ENCODE measurements around the gene INSIG1. TPM values are rescaled to one million over a fixed set of nuclear protein-coding genes. Genes with fewer than 3 reads are reported as not detected.

INSIG1 gene
- total RNA-seq, 1 donor from 2014 or later, result 109 TPM

DNA sequence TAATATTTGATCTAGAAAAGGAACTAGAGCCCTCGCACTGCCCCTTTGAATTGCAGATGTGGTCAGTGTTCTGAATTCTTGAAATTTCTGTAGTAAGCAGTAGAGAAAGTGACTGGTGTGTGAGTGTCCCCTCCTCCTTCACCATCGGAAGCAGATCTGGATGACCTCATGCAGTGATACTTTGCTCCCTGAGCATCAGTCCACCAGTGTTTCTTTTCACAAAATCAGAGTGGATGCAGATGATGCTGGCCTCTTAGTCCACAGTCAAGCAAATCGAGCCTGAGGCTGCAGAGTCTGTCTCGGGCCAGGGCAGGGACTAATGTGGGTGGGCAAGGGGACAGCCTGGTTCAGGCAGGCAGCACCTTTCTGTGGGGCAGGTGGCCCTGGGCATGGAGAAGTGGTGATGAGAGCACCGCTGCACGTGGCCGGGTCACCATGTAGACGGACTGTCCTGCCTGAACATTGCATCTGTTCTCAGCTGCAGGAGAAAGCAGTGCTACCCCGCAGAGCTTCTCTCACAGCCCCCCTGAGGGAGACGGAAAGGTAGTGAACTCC, 5.4 kb downstream of the INSIG1 start:
- DNase-seq, result no peak

DNA sequence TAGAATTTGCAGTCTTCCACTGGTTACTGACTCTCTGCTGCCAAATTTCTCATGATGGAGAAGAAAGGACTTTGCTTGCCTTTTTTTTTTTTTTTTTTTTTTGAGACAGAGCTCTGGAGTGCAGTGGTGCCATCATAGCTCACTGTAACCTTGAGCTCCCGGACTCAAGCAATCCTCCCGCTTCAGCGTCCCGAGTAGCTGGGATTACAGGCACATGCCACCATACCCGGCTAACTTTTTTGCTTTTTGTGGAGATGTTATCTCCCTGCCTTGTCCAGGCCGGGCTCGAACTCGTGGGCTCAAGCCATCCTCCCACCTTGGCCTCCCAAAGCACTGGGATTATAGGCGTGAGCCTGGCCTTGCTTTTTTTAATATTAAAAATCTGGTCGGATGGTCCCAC, 6.2 kb downstream of the INSIG1 start:
- DNase-seq, result no peak

DNA sequence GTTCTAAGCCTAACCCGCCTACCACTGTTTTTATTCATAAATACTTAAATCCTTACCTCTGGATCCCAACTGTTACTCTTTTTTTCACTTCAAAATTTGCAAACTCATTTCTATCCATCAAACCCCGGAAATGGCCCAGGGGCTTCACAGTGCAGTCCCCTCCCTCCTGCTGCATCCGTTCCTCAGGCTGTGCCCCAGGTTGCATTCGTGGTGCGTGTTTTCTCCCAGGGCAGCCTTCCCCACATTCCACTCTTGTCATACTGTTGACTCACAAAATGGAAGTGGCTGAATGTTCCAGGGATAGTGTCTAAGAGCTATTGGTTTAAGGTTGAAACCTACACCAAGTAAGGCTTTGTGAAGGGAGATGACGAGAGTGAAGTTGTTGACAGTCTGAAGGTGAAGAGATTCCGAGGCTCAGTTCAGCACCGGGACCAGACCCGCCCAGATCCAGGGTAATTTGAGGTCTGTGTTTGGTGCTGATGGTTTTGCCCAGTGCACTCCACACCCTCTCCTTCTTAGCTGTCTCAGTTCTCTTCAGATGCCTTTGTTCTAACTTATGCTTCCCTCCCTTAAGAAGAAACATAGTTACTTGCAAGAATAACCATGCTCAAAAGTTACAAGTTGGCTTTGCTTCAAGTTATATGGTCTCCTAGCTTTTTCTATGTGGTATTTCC, 7.7 kb downstream of the INSIG1 start:
- DNase-seq, result no peak

DNA sequence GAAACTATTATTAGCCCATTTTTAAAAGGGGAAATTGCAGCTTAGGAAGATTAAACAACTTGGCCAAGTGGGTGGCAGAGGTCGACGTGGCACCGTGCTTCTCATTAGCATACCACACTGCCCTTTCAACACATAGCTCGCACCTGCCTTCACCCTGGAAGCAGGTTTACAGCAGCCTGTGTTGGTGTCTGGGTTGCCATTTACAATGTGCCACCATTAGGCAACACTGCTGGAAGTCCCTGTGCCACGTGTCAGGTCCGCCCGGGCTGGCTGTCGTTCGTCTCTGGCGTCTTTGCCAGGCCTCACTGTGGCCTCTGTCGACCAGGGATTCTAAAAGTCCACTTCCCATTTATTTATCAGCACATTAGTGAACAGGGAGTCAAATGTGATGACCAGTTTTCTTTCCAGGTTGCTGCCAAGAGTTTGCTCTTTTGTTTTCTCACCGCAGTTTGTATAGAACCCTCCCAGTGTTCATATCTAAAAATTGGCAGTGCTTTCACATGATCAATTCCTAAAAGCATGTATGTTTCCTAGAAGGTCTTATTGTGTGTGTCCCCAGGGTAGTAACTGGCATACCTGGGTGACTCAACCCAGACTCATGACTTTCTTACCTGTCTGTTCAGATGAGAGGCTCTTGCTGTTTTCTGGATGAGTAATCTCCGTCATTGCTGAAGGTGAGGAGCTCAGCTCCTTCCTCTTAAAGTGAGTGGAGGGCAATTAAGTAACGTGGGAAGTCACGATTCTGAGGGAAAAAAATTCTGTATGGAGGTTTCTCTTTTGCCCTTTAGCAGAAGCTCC, 9.2 kb downstream of the INSIG1 start:
- DNase-seq, result no peak

DNA sequence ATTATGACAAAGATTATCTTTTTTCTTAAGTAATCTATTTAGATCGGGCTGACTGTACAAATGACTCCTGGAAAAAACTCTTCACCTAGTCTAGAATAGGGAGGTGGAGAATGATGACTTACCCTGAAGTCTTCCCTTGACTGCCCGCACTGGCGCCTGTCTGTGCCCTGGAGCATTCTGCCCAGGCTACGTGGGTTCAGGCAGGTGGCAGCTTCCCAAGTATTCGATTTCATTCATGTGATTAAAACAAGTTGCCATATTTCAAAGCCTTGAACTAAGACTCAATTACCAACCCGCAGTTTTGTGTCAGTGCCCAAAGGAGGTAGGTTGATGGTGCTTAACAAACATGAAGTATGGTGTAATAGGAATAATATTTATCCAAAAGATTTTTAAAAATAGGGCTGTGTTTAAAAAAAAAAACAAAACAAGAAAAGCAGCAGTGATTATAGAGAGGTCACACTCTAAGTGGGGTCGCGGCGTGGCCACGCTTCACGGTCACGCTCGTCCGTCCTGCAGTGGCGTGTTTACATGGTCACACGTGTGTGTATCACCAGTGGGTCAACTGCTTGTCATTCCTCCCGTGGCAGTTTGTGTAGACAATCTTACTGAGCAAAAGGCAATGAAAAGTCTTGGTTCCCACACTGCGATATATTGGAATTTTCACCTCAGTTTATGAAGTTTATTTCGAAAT, 10.8 kb downstream of the INSIG1 start:
- DNase-seq, result no peak

DNA sequence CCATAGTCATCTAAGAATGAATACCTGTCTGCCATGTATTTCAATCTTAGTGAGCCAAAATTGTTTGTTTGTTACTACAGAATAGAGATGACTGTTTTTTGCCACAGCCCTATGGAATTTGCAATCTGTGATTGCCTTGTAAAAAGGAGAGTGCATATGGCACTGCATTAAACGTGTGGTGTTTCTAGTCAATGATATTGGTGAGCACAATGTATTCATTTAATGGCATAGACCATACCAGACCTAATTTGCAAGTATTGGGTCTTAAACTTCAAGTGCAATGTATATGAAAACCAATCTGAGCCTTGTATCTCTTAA, 11.3 kb downstream of the INSIG1 start:
- no peak for DNase-seq

DNA sequence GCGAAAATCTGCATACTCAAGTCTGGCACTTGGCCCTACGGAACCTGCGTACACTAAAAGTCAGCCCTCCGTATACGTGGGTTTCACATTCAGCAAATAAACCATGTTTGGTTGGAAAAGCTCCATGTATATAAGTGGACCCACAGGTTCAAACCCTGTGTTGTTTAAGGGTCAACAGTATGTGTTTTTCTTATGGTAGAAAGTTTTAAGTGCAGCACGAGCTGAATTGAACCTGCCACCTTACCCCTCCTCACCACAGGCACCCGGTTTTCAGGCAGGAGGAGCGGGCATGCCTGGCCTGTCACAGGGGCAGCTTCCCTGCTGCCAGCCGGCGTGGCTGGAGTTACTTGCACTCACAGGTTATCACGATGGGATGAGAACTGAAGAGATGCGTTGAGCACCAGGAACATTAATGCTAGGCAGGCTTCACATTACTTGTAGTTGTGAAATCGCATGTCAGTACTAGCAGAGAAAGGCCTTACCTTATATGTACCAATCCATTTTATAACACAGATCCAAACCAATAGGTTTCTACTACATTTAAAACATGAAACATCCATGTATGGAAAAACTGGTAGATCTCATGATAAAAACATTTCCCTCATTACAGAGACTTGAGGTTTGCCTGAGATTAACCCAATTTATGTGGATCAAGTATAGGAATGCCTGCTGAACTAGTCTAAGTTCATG, 12.9 kb downstream of the INSIG1 start:
- DNase-seq, result no peak

DNA sequence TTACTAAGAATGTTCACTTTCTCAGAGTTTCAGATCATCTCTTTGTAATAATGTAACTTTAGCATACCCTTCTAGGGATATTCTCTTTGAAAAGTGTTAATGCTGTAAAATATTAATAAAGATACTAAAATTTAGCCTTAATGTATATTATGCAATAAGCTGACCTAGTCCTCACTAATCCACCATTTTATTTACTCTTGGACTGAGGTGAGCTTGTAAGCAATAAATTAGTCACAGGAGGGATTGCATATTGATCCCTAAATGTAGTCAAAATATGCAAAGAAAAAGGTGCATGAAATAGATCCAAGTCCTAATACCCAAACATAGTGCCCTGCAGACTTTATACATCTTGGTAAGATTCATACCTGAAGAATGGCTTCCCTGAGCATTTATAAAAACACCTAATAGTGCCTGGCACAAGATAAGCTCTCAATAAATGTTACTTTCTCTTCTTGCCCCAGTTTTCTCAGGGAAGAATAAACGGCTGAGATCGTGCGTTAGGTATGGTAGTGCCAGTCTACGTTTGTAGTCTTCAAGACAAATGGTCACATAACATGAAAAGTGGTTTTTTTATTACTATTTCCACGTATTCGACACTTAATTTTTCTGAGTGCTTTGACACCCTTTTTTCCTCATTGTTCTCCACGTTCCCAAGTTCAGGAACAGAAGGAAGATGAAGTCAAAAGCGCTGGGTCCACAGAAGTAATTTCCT, 14.3 kb downstream of the INSIG1 start:
- no peak for DNase-seq

DNA sequence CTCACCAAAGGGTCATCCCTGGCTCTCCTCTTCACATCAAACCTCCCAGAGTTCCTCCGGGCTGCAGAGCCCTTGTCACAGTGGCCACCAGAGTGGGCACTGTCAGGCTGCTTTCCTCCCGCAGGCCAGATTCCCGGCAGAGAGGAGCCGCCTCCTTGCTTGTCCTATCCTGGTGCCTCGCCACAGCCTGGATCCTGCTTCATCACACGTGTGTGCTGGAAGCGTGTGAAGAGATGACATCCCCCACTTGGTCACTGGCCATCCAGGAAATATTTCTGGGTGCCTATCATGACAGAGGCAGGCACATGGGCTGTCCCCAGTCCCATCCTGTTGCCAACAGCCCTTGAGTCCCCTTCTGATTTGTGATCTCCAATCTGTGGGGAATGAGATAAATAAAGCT, 15.0 kb downstream of the INSIG1 start:
- DNase-seq, result no peak

DNA sequence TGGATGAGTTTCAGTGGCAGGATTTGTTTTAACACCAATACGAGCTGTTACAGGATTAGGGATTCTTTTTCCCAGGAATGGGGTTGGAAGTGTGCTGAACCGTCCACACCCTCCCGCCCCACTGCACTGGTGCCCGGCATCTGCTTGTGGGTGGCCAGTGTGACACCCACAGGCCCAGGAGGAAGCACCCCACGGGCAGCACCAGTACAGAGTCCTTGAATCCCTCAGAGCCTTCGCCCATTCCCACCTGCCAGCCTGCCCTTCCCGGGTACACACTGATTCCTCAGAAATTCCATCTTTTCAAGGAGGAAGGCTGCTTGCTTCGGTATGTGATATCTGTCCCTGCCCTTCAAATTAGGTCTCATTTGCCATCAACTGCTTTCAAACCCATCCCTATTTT, 15.4 kb downstream of the INSIG1 start:
- DNase-seq, result no peak

DNA sequence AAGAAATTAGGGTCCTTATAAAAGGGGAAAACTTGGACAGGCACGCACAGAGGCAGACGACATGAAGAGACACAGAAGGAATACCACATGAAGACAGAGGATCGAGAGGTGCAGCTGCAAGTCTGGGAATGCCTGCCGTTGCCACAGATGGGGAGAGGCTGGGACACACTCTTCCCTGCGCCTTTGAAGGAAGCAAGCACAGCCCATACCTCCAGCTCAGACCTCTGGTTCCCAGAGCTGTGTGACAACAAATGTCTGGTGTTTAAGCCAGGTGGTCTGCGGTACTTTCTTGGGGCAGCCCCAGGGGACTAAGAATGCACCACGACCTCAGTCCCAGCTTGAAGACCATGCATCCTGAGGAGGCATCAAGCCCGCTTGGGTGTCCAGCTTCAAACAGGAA, 18.3 kb downstream of the INSIG1 start:
- no peak for DNase-seq

DNA sequence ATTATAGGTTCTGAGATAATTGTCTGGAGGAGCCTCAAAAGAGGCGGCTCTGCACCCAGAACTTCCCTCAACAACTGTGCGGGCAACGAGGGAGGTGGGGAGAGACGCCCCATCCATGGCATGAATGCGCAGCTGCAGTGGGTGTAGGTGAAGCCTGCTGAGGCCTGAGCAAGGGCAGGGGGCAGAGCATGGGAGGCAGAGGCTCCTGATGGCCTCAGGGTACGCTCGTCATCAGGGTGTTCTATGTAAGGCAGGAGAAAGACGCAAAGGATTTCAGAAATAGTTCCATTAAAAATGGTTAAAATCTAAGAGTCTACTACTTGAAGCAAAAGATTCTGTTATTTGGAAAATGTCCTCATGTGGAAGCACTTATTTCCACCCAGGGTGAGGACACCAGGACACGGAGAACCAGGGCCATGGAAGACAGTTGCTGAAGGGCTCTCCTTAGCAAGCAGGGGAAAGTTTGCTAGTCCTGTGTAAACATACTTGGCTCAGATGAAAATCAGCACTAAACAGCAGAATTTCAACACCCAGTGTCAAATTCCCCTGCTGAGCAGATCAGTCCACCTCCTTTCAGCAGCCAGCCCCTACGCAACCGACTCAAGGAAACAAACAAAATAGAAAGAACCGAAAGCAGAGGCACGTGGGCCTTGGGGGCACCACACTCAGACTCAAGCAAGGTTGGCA, 18.9 kb downstream of the INSIG1 start:
- no peak for DNase-seq

DNA sequence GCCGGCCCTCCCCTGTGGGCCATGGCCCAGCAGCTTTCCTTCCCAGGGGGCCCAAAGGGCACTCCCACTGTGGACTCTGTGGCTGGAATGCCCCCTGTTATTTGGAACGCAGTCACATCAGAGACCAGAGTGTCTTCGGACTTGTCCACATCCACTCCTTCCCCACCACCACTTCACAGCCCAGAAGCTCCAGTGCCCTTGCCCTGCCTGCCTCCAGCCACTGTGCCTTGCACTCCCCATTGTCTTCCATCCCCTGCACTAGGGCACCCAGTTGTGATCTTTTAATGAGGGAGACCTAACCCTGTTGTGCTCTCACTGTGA, 19.4 kb downstream of the INSIG1 start:
- no peak for DNase-seq

DNA sequence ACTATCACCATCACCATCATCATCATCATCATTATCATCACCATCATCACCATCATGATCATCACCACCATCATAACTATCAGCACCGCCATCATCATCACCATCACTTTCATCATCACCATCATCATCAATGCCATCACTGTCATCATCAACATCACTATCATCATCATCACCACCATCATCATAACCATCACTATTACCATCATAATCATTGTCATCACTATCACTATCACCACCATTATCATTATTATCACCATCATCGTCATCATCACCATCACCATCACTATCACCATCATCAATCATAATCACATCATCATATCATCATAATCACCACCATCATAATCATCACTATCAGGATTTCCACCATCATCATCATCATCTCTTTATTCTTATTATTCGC, 20.6 kb downstream of the INSIG1 start:
- DNase-seq, result no peak

DNA sequence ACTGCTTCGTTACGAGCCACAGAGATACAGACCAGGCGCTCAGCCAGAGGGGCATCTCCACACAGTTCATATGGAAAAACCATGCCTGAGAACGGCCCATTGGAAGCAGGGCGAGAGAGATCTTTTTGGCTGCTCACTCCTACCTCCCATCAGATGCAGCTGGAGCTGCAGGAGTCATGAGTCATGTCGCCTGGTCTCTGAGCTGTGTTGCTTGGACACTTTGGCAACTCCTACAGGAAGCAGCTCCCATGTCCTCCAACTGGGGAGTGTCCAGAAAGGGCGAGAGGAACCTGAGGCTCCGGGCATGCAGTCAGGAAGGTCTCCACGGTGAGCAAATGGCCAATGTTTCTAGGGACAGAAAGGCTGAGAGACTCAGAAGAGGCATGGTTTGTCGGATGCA, 24.9 kb downstream of the INSIG1 start:
- no peak for DNase-seq

DNA sequence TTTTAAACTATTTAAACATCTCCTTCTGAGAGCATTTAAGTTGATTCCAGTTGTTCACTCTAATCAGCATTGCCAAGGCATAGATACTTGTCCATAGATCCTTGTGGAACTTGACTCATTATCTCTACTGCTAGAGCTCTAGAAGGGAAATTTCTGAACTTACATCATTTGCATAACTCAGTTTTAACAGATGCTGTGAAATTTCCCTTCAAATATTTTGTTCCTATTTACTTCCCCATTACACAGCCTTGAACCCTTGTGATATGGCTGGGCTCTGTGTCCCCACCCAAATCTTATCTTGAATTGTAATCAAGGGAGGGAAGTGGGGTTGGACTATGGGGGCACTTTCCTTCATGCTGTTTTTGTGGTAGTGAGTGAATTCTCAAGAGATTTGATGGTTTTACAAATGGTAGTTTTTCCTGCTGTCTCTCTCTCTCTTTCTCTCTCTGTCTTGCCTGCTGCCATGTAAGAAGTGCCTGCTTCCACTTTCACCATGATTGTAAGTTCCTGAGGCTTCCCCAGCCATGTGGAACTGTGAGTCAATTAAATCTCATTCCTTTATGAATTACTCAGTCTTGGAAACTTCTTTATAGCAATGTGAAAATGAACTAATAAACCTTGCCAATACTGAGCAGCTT, 25.4 kb downstream of the INSIG1 start:
- no peak for DNase-seq

DNA sequence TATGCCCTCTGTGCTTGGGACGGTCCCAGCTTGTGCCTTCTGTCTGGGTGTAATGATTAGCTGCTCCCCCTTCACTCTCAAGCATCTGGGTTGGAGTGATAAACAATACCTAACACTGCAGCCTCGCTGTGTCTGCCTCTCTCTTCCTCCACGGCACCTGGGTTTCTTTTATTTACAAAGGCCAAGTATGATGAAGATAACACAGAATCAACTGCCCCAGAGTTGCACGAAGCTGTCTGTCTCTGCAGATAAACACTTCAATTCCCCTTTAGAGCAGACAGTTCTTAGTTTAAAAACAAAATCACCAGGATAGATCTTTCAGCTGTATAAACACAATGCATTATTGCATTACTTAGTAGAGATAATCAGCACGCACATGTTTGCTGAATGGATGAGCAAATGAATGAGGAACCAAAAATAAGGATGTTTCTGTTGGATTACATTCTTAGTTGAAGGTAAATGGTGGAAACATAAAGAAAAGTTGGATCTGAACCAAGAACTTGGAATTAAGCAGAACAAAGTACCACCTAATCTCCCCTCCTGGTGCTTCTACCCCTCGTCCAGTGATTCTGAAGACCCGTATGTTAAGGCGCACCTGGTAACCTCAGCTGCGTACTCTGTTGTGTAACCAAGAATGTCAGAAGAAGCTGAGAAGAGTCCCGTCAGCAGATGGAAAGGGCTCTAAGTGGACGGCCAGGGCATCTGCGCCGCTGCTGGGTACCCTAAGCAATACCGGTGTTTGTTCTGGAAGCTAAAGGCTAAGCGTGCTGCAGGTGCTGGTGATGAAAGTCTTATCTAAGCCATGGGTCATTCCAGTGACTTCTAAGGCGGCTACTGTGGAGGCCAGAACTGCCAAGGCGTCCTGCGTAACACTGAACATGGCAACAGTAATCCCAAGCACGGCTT, 26.6 kb downstream of the INSIG1 start:
- DNase-seq, result no peak

DNA sequence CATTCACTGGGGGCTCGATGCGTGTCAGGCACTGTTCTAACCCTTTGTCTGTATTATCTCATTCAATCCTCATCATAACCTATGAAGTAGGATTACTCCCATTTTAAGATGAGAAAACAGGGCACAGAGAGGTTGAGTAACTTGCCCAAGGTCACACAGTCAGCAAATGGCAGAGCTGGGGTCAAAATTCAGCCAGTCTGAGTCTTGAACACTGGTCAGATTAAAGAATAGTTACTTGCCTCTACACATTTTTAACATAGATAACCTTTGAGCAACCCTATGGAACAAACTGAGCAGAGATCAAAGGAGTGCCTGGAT, 27.2 kb downstream of the INSIG1 start:
- DNase-seq, result no peak

DNA sequence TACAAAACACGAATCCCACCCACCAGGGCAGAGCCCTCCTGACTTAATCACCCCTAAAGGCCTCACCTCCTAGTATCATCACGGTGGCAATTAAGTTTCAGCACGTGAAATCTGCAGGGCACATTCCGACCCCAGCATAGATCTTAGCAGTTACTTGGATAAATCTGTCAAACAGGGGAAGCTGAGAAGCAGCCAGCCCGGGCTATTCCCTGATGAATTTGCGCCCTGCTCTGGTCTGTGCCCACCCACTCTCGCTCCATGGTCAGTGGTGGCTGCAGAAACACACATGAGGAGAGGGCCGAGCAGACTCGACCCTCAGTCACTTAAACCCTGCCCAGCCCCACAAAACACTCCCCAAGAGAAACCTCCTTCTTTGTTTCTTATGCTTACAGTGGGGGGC, 28.7 kb downstream of the INSIG1 start:
- no peak for DNase-seq

DNA sequence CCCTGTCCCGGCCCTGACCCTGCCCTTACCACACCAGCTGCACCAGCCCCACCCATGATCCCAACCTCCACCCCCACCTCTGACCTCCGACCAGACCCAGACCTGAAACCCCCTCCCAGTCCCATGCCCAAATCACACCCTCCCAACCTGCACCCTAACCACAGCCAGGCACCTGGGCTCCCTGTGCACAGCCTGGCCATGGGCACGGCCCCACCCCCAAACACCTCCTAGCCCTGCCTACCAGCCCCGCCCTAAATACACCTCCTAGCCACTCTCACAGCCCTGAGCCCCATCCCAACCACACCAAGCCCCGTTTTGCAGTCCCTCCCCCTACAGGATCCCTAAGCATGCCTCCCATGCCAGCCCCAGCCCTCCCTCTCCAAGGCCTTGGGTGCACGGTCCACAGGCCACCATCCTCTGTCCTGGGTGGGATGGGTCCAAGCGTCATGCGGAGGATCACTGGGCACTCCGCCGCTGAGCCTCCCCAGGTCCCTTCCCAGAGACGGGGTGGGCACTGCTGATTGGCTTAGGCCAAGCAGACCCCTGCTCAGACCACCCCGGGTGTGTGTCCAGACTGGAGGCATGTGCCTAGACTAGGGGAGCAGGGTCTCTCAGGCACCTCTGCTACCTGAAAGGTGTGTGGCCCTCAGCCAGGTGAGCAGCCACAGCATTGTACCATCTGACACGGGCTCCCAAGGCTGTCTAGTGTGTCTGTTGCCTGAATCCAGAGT, 30.1 kb downstream of the INSIG1 start:
- no peak for DNase-seq

Data from occipital lobe (tissue), 2 donors.